ENCODE data around the gene AGPAT3.

Gene AGPAT3

DNA sequence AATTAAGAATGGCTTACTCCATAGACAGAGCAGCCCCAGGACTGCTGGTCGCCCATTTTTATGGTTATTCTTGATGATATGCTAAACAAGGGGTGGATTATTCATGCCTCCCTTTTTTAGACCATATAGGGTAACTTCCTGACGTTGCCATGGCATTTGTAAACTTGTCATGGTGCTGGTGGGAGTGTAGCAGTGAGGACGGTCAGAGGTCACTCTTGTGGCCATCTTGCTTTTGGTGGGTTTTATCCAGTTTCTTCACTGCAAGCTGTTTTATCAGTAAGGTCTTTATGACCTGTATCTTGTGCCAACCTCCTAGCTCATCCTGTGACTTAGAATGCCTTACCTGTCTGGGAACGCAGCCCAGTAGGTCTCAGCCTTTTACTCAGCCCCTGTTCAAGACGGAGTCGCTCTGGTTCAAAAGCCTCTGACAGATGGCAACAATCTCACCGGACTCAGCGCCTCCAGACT is 5.2 kb upstream of the AGPAT3 start:
- peaks cover 0 to 17% (median 9%) of the 10 kb centered on the region in 4 donors for H3K4me1 ChIP-seq
- H3K36me3 ChIP-seq, result no peaks in the 10 kb centered on the region
- H3K27ac ChIP-seq, result no peak overlapping the region
- intact Hi-C loops (cut with DNase I; ENCODE audit: low total_unique reads), result loop anchor here (10.0 kb wide), 1 partner anchor 155 kb away; the partner anchor contains the start of gene TRAPPC10
- no peaks in the 10 kb centered on the region for H3K9me3 ChIP-seq
- no peak overlapping the region for H3K4me3 ChIP-seq
- TF ChIP-seq, protein P1, sequence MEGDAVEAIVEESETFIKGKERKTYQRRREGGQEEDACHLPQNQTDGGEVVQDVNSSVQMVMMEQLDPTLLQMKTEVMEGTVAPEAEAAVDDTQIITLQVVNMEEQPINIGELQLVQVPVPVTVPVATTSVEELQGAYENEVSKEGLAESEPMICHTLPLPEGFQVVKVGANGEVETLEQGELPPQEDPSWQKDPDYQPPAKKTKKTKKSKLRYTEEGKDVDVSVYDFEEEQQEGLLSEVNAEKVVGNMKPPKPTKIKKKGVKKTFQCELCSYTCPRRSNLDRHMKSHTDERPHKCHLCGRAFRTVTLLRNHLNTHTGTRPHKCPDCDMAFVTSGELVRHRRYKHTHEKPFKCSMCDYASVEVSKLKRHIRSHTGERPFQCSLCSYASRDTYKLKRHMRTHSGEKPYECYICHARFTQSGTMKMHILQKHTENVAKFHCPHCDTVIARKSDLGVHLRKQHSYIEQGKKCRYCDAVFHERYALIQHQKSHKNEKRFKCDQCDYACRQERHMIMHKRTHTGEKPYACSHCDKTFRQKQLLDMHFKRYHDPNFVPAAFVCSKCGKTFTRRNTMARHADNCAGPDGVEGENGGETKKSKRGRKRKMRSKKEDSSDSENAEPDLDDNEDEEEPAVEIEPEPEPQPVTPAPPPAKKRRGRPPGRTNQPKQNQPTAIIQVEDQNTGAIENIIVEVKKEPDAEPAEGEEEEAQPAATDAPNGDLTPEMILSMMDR (IDR thresholded peaks at IDR 0.05), result no peak
- no peak for DNase-seq
- peaks cover 0 to 6% of the 10 kb centered on the region in 2 donors for H3K27me3 ChIP-seq

DNA sequence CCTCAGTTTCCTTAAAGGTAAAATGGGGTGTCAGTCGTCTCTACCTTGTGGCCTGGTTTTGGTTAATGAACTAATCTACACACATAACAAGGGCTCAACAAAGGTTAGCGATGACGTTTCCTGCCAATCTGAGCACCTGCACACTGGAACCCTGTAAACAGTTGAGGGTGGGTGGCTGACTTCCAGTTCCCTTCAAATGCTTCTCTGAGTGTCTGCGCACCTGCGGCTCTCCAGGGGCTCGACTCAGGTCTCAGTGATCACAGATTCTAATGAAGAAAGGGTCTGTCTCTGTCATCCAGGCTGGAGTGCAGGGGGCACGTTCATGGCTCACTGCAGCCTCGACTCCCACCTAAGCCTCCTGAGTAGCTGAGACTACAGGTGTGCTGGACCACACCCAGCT is 3.3 kb upstream of the AGPAT3 start:
- H3K27ac ChIP-seq, result no peak overlapping the region
- intact Hi-C loops (cut with DNase I; ENCODE audit: low total_unique reads), result loop anchor here (10.0 kb wide), 1 partner anchor 153 kb away; the partner anchor contains the start of gene TRAPPC10
- TF ChIP-seq, protein P1 (IDR thresholded peaks at IDR 0.05), result no peak
- no peaks in the 10 kb centered on the region for H3K9me3 ChIP-seq
- DNase-seq, result no peak
- H3K4me3 ChIP-seq, result no peak overlapping the region
- H3K36me3 ChIP-seq, result no peaks in the 10 kb centered on the region
- H3K4me1 ChIP-seq, result peaks cover 0 to 23% (median 13%) of the 10 kb centered on the region in 4 donors
- H3K27me3 ChIP-seq, result no peaks in the 10 kb centered on the region

DNA sequence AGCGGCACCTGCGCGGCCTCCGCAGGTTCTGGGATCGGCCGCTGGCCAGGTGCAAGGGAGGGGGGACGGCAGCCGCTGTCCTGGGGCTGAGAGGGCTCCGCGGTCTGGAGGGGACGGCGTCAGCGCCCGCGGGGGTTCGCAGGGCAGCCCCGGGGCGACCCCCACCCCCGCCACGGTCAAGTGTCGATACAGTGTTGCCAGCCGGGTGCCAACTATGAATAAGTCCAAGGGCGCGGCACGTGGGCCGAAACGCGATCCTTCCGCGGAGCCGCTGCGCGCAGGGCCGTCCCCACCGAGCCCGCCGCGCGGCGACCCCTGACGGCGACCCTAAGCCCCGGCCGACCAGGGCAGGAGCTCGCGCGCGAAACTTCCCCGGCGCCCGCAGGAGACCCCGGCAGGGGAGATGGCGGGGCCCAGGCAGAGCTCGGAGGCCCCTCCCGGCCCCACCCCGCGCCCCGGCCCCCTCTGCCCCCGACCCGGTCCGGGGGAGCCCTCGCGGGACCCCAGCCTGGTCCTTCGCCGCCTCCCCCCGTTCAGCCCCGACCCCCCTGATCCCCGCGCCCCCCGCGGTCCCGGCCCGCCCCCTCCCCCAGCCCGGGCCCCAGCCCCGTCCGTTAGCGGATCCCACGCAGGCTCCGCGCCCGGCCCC is 586 bp upstream of the AGPAT3 start:
- no peaks in the 10 kb centered on the region for H3K27me3 ChIP-seq
- no peak for DNase-seq
- H3K4me3 ChIP-seq, result peak overlapping the region; percentile 76 to 91
- H3K27ac ChIP-seq, result peak overlapping the region; percentile 62 to 70
- TF ChIP-seq, protein P1 (IDR thresholded peaks at IDR 0.05), result no peak
- no peaks in the 10 kb centered on the region for H3K9me3 ChIP-seq
- intact Hi-C loops (cut with DNase I; ENCODE audit: low total_unique reads), result loop anchor here (10.0 kb wide), 1 partner anchor 150 kb away; the partner anchor contains the start of gene TRAPPC10
- H3K36me3 ChIP-seq, result no peaks in the 10 kb centered on the region
- H3K4me1 ChIP-seq, result peaks cover 0 to 39% (median 18%) of the 10 kb centered on the region in 4 donors

DNA sequence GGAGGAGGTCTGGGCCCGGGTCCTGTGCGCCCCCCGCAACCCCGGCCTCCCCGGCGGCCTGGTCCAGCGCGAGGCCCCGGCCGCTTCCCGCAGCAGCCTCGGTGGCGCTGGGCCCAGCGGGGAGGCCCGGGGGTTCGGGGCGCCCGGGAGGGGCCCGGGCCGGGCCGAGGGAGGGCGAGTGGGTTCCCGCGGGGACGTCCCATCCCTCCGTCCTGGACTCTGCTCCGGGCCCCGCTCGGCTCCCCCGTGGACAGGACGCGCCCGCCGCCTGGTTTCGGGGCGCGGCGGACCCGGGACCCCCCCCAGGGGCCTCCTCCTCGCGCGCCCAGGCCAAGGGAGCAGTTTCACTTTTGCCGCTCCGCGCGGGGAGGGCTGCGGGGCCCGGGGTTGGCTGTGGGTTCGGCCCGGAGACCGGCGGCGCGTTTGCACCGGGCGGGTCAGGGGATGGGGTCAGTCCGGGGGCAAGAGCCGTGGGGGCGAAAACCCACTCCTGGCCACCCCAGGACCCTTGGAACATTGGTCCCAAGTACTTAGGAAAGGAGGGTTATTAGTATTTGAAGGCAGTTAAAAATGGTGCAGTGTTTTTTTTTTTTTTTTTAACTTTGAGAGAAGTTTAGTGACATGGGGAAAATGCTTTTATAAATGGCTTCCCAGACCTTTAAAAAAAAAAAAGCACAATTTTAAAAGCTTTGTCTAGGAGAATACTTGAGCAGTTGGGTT is 677 bp downstream of the AGPAT3 start:
- TF ChIP-seq, protein P1 (IDR thresholded peaks at IDR 0.05), result no peak
- peaks cover 0 to 33% (median 13%) of the 10 kb centered on the region in 4 donors for H3K4me1 ChIP-seq

DNA sequence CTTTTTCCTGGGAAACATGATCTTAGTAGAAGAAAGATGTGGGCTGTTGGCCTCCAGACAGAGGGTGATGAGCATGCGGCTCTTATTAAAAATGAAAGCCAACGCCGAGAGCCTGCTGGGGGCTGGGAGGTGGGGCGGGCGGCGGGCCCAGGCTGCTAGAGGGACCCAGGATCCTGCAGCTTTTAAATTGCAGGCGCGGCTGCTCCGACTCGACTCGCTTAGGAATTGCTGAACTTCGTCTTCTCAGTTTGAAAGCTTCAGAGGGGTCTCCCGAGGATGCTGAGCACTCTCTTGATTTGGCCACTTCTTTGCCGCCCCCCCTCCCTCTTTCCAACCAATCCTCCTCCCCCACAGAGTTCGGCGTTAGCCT is 1.2 kb downstream of the AGPAT3 start:
- H3K9me3 ChIP-seq, result no peaks in the 10 kb centered on the region
- peak overlapping the region; percentile 83 to 85 for H3K27ac ChIP-seq
- H3K27me3 ChIP-seq, result no peaks in the 10 kb centered on the region
- H3K4me3 ChIP-seq, result peak overlapping the region; percentile 76 to 91
- no peaks in the 10 kb centered on the region for H3K36me3 ChIP-seq
- H3K4me1 ChIP-seq, result peaks cover 0 to 29% (median 12%) of the 10 kb centered on the region in 4 donors
- TF ChIP-seq, protein P1 (IDR thresholded peaks at IDR 0.05), result no peak
- no peak for DNase-seq
- intact Hi-C loops (cut with DNase I; ENCODE audit: low total_unique reads), result loop anchor here (10.0 kb wide), 1 partner anchor 149 kb away; the partner anchor contains the start of gene TRAPPC10

More for the DNA sequence above, 677 bp downstream of the AGPAT3 start:
- DNase-seq, result peak in 1 of 2 donors; percentile 74
- no peaks in the 10 kb centered on the region for H3K27me3 ChIP-seq
- H3K36me3 ChIP-seq, result no peaks in the 10 kb centered on the region
- peak overlapping the region; percentile 76 to 91 for H3K4me3 ChIP-seq
- peak overlapping the region; percentile 83 to 85 for H3K27ac ChIP-seq
- intact Hi-C loops (cut with DNase I; ENCODE audit: low total_unique reads), result loop anchor here (10.0 kb wide), 1 partner anchor 149 kb away; the partner anchor contains the start of gene TRAPPC10
- H3K9me3 ChIP-seq, result no peaks in the 10 kb centered on the region
